Activated CD4-positive, alpha-beta T cell treated with anti-CD3 and anti-CD28 coated beads for 24 hours (primary cell): ENCODE measurements around the gene TTC39C.

Experiments used
- DNase-seq, 2 donors: peaks; one replicate each; pipeline ENCODE4 v3.0.0-alpha.2; 2020; ENCODE audit warnings: low read depth in 2 of 2

TTC39C gene

DNA sequence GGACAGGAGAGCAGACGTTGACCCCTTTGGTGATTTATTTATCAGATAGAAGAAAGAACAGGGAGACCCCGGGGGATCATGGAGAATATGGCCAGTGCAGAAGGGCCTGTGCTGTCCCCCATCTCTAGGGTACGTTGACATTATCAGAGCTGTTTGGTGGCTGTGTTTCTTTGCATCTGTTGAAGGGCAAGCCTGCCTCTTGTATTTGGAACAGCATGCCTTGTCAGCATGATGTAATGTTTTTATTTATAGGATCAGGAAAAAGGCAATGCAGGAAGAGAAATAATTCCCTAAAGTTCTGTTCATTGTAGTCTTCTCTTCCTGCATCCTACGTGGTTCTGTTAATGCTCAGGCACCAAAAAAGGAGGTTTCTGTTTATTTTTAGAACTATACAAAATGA, 74.5 kb downstream of the TTC39C start:
- no peak for DNase-seq

- DNase-seq, result no peak
These were observed 75.2 kb downstream of the TTC39C start for GRCh38 chr18:24089515-24090337.

GRCh38 chr18:24090876-24091275, 76.3 kb downstream of the TTC39C start:
- no peak for DNase-seq

DNA sequence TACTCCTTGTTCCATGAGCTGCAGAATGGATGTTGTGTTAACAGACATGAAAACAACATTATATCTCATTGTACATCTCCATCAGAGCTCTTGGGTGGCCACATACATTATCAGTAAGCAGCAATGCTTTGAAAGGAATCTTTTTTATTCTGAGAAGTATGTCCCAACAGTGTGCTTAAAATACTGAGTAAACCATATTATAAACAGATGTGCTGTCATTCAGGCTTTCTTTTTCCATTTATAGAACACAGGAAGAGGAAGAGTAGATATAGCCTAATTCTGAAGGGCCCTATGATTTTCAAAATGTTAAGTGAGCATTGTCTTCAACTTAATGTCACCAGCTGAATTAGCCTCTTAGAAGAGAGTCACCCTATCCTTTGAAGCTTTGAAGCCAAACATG, 80.0 kb downstream of the TTC39C start:
- no peak for DNase-seq

DNA sequence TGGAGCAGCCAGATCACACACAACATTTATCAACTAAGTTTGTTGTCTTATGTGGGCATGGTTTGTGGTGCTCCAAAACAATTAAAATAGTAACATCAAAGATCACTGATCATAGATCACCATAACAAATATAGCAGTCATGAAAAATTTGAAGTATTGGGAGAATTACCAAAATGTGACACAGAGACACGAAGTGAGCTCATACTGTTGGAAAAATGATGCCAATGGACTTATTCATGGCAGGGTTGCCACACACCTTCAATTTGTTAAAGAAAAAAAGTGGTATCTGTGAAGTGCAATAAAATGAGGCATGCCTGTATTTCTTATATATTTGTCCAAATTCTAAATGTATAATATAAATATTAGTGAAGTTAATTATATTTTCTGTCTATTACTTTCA, 81.4 kb downstream of the TTC39C start:
- DNase-seq, result no peak

GRCh38 chr18:24103320-24104021, 88.9 kb downstream of the TTC39C start:
- DNase-seq, result no peak

DNA sequence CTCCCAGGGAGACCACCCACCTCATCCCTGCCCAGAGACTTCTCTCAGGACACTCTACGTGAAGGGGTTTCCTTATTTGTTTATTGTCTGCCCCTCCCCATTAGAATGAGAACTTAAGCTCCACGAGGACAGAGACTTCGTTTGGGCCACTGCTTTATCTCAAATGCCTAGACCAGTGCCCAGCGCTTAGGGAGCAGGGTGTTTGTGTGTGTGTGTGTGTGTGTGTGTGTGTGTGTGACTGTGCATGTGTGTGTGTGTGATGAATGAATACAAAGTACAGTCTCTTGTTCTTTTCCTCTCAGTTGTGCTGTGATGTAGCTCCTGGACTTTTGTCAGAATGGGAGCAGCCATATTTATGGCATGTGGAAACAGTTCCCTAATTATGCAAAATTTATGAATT, 89.9 kb downstream of the TTC39C start:
- no peak for DNase-seq

- DNase-seq, result no peak
These were observed 94.1 kb downstream of the TTC39C start for GRCh38 chr18:24108641-24109040.

GRCh38 chr18:24111936-24112335, 97.4 kb downstream of the TTC39C start:
- DNase-seq, result no peak

- no peak for DNase-seq
These were observed 97.9 kb downstream of the TTC39C start for GRCh38 chr18:24112464-24112863.

- DNase-seq, result peak in 1 of 2 donors; percentile 4
These were observed 98.5 kb downstream of the TTC39C start for GRCh38 chr18:24112874-24113615.

DNA sequence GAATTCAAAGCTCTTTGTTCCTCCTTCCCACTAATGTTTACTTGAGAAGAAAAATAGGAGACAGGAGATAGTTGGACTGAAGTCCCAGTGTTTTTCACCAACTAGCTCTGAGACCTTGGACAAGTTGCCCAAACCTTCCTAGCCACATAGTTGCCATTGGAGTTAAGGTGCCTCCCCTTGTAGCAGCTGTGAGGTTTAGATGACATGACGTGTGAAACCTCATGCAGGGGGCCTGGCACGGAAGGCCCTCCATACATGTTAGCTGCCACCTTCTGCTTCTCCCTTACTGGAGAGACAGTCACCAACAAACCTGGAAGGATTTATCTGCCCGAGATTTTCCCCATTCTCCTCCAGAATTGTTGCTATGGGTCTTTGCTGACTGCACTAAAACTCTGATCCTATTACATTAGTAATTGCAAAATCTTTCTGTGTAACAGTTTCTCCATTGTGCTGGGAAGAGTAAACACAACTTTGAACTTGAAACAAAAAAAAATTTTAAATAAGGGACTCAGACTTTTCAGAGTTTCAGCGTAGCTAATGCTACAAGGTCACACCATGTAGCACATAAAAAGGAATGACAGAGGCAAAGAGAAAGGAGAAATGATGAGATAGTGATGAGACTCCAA, 100.5 kb downstream of the TTC39C start:
- DNase-seq, result no peak

GRCh38 chr18:24115628-24116027, 101.1 kb downstream of the TTC39C start:
- no peak for DNase-seq

GRCh38 chr18:24118750-24119577, 104.4 kb downstream of the TTC39C start:
- DNase-seq, result peak; percentile 70 to 71

GRCh38 chr18:24120676-24121075, 106.1 kb downstream of the TTC39C start:
- no peak for DNase-seq

DNA sequence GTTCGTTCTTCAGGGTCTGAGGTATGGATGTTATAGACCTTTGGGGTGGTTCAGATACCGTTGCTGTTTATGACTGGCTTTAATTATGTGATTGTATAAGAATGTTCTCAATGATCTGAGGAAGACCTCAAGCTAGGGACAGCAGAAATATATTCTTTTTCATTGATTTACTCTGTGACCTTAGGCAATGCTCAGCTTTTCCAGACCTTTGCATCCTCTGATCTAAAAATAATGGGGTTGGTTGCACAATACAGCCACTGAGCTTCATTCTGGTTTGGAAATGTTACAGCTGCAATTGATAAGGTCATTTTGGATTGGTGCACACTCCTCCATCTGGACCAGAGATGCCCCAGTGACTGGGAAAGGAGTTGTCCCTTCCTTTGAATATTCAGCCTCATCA, 107.1 kb downstream of the TTC39C start:
- no peak for DNase-seq

DNA sequence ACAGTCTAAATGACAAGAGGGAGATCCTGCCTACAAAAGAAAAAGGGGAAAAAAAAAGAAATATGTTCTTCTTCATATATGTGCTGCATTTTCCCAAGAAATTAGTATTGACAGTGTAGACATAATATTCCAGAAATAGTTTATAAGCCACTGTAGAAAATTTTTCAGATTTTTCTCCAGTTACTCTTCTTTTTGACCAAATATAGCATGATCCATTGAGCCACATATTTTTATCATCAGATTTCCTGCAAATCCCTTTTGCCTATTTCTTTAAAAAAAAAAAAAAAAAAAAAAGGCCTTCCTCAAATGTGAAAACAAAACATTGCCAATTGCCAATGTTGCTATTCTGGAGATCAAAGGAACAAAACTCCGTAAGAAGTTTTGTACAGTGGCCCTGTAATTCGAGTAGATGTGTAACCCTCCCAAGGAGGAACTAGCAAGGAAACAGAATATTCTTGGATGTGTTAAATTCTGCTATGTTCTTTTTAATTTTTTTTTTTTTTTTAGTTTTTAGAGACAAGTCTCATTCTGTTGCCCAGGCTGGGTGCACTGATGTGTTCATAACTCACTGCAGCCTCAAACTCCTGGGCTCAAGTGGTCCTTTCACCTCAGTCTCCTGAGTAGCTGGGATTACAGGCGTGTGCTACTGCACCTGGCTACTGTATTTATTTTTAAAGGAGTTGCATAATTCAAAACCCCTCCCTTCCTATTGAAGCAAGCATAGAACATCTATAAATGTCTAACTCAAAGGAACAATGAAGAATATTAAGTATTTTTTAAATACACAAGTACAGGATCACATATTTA, 111.8 kb downstream of the TTC39C start:
- DNase-seq, result no peak

GRCh38 chr18:24127735-24128134, 113.2 kb downstream of the TTC39C start:
- no peak for DNase-seq

DNA sequence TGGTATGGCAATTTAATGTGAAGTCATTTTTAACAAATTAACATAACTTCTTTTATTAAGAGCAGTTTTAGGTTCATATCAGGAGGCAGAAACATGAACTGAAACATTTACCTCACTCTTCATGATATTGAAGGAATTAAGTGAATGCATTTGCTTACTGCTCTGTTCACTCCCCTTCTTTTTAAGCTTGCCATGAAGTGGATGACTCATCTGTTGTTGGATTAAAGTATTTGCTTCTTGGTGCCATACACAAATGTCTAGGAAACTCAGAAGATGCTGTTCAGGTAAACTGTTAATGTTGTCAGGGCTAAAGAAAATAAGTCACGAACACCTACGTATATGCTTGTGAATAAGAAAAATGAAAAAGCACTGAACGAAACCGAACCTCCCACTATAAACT, 114.1 kb downstream of the TTC39C start:
- DNase-seq, result no peak

DNA sequence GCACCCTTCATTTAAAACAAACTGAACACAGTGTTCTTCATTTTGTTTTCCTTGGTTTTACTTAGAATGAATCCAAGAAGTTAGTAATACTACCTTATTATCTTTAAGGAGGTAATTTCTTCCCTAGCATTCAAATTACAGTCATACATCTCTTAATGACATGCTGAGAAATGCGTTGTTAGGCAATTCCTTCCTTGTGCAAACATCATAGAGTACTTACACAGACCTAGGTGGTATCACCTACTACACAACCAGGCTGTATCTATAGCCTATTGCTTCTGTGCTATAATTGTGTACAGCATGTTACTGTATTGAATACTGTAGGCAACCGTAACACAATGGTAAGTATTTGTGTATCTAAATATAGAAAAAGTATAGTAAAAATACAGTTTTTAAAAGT, 115.9 kb downstream of the TTC39C start:
- DNase-seq, result no peak
